GM23248 (cell line): ENCODE measurements around the gene ATG2B.

ENCODE experiments used
- EZH2 ChIP-seq: fragments of 200-600 bp; sonication (generic); IDR thresholded peaks from 2 replicates; pipeline ENCODE4 v1.6.1; 2018; ENCODE audit warnings: antibody characterized with exemption, mild to moderate bottlenecking; ENCODE audit not compliant: insufficient read depth, poor library complexity, severe bottlenecking
- EZH2phosphoT487 ChIP-seq: fragments of 200-600 bp; sonication (generic); IDR thresholded peaks from 2 replicates; pipeline ENCODE4 v1.6.1; 2018; ENCODE audit warnings: antibody characterized with exemption, moderate library complexity, mild to moderate bottlenecking, low read depth; ENCODE audit not compliant: insufficient read depth

DNA sequence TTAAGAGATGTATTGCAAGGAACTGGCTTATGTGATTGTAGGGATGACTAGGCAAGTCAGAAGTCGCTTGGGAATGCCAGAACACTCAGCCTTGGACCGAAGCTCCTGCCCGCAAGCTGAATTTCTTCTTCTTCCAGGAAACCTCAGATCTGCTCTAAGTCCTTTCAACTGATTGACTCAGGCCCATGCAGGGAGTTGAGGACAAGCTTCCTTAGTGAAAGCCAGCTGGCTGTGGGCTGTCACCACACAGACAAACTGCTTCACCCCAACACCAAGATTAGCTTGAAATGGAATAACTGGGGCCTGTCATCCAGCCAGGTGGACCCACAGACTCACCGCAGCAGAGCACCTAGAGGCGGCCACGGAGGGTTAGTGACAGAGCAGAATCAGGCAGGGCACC, 133.8 kb downstream of the ATG2B start:
- no peak for TF ChIP-seq EZH2phosphoT487
- no peak for TF ChIP-seq EZH2
